ENCODE data around the gene TTC7B.

TTC7B gene

DNA sequence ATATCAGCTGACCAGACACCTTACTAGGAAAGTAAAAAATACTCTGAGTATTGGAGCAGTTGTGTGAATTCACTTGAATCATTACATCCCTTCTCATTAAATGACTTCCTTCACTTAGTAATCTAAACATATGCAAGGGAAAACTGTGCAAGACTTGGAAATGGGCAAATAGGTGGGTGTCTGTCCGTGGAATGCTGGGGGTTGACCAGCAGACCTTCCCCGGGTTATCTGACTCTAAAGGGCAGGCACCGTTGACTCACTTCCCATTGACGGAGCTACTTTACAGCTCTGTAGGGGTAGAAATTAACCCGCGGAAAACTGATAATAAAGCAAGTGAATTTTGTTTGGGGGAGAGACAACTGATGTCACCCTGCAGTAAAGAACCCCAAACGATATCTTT is 199.3 kb downstream of the TTC7B start:
- DNase-seq (ENCODE audit: low spot score) = no peak

DNA sequence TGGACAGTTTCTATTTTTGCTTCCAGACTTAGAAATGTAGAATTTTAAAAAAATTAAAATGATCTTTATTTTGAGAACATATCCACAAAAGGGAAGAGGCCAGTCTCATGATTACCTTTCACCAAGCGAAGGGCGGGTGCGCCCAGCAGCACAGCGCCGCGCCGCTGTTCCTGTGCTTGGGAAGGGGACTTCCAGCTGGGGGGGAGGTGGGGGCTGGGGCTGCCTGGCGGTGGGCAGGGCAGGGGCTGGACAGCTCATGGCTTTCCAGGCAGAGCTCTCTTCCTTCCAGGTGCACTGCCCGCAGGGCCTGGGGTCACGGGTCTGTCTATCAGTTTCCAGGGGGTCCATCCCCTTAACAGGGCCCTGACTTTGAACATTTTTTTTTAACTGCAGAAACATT is 199.9 kb downstream of the TTC7B start:
- DNase-seq (ENCODE audit: low spot score) = no peak

DNA sequence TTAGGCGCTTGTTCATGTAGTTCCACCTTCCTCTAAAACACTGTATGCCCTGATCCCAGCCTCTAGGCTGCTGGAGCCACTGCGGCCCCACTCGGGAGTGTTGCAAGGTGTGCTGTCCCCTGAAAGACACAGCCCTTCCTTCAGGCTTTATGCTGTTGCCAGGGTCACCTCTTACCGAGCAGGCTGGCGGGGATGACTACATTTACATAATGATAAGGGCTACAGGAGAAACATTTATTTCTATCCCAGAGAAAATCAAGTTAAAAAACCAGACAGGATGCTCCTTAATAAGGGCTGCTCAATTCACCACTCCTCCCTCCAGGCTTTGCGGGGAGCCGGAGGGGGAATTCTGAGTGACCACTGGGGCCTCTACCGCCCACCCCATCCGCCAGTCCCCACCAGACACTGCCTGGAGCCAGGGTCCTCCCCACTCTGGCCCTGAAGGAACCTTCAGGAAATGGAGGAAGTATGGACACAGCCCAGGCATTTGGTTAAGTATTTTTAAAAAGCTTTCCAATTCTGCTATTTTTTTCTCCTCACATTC is 200.6 kb downstream of the TTC7B start:
- no peak for DNase-seq (ENCODE audit: low spot score)

DNA sequence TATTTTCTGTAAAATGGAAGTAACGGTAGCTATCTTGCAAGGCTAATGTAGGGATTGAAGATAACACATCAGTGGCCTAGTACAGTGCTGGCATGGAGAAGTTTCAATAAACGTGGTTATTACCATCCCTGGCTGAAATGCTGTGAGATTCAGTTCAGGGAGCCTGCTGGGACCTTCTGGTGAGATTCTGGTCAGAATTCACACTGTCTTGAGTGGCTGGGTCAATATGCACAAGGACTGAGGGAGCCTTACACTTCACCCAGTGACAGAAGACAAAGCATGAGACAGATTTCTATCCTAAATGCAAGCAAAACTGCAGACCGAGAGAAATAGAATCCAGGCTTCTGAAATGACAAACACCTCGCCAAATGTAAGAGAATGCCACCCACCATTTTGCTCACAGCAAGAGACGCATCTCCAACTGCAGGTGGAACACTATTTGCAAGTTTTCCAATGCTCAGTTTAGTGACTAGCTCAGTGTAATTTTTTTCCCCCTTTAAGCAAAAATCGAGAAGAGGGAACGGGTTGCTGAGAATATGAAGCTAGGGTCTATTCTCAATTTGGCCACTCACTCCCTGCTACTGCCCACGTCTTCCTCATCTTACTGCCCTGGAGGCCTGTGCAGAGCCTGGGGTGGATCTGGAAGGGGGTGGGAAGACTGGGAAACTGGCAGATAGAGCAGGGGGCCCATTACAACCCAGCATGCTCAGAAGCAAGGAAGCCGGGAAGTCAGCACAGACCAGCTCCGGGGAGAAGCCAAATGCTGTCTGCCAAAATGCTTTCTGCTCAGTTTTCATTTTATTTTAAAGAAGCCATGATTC is 201.3 kb downstream of the TTC7B start:
- DNase-seq (ENCODE audit: low spot score) = no peak

DNA sequence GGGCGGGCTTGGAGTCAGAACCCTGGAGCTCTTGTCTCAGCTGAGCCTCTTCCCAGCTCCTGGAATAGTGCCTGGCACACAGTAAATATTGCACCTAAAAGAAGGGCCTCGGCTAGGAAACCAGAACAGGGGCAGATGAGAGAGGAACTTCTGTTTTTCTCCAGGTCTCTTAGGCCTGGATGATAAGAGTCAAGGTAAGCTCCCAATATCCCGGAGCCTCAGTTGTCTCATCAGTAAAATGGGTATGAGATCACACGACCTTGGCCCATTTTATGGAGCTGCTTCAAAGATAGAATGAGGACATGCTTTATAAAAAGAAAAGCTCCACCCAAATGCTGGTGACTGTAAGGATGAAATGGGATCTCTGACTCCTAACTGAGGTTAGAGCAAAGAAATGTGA is 202.2 kb downstream of the TTC7B start:
- DNase-seq (ENCODE audit: low spot score) = no peak

DNA sequence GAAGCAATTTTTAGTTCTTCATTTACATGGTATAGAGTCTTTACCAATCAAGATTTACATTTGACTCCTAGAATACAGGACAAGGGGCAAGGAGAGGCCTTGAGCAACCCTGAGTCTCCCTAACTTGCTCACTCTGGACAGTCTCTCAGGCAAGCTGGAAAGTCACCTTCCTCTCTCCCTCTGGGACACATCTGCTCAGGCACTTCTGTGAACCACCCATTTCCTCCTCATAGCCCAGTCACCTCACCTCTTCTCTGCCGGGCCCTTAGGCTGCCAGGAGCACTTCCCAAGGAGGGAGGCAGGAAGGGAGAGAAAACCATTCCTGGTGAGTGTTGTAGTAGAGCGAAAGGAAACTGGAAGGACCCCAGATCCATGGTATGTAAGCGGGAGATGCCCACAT is 202.8 kb downstream of the TTC7B start:
- DNase-seq (ENCODE audit: low spot score) = no peak

DNA sequence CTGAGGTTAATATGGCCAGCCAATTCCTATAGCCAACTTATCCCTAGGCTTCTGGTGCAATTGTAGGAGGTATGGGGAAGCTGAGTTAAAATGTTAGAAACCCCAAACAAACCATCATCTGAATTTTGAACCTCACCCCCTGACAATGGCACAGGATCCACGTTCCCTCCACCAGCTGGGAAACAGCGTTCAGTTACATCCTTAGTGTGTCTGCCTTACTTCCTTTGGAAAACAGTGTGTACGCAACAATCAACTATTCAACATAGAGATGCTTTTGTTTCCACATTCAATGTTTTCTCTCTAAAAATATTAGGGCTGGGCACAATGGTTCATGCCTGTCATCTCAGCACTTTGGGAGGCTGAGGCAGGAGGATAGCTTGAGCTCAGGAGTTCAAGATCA is 203.4 kb downstream of the TTC7B start:
- no peak for DNase-seq (ENCODE audit: low spot score)

DNA sequence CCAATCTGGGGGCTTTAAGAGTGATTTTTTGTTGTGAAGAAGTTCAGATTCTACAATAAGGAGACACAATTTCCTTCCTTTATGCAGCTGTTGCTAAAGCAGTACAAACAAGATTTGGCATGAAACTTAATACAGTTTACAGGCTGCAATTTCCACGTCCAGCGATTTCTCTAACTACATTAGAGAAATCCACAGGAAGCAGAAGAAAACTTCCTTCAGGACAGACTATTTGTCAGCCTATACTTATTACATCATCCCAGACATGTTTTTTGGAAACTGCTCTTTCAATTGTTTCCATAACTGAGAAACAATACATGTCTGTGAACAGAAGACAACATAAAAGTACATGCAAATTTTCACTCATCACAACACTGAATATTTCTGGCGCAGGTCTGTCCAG is 204.3 kb downstream of the TTC7B start:
- no peak for DNase-seq (ENCODE audit: low spot score)

DNA sequence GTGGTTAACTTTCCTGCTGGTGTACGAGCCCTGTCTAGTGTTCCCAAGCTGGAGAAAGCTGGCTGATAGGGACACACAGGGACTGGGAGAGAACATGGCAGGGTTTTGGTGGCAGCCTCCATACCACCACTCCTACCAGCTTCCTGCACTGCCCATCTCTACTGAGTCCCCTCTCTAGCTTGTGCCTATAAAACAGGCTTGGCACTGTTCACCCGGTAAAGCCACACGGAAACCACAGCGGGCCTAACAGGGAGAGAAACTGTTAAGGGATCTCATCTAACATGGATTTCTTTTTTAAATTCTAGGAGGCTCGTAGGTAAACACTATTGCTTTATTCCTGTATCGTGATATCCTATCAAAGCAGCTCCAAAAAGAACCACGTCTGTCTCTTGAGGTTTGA is 204.7 kb downstream of the TTC7B start:
- DNase-seq (ENCODE audit: low spot score) = no peak

DNA sequence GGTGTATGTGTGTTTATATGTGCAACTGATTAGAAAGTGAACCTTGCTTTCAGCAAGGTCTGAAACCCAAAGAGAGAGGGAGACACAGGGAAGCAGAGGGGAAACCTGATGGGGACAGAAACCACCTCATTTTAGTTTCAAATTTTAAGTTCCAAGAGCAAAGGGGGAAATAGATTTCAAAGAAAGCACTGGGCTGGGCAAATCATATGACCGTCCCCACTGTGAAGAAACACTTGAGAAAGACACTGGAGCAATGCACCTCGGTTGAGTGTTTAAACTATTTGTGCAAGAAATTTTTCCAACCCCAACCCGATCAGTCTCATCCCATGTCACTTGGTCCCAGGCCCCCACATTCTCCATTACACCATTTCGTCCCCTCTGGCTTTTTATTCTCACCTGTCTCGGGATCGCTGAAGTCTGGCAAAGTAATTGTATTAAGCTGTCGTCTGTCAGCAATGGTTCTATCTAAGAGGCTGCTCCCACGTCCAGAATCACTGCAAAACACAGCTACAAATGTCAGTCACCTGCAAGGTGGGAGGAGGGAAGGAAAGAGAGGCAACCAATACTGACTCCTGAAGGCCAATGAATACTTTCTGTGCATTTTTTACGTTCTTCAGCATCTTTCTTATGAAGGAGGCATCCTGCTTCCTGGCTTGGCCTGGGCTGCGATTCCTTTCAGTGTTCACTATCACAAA is 205.7 kb downstream of the TTC7B start:
- no peak for DNase-seq (ENCODE audit: low spot score)

DNA sequence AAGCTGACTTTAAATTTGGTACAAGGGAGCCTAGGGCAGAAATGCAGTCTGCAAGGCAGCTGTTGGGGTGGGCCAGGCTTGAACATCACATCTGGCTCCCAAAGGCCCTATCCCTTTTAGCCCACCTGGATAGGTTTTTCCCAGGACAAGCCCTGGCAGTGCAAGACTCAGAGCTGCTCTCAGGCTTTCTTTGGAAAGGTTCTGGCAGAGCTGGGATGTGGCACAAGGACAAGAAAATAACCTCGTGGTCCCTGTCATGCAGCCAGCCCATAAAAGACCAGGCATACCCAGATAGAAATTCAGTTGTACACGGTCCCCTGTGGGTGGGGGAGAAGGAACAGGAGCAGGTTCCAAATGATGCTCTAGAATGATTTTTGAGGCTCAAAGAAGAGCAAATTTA is 206.9 kb downstream of the TTC7B start:
- DNase-seq (ENCODE audit: low spot score) = no peak

DNA sequence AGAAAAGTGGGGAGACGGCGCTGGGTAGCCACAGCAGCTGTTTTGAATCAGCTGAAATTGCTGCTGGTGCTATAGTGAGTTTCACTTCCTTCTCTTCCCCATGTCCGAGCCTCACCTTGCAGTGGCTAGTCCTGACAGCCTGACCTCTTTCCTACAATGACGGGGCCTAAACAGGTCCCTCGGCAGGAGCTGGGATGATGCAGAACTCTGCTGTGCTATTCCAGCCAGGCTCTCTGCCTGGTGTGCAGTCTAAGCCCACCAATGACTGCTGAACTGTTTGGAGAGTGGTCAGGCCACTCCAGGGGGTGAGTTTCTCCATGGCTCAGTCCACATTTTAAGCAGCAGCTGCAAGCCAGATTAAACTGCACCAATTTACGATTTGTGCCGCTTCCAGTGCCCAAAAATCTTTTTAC is 207.3 kb downstream of the TTC7B start:
- no peak for DNase-seq (ENCODE audit: low spot score)

DNA sequence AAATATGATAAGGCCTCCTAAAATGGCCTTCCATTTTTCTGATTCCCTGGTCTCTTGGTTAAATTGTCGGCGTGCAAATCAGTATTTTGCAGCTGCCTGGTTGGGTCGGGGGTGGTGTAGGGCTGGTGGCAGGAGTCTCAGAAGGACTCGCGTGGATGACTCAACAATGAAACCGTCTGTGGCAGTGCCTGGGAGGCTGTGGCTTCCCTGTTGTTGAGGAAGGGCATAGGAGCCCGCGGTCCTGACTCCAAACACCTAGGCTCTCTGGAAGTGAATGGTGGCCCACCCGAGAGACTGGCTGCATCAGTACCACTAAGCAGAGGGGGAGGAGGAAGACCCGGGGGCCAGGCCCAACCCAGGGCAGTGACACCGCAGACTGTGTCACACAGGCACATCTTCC is 207.9 kb downstream of the TTC7B start:
- no peak for DNase-seq (ENCODE audit: low spot score)

DNA sequence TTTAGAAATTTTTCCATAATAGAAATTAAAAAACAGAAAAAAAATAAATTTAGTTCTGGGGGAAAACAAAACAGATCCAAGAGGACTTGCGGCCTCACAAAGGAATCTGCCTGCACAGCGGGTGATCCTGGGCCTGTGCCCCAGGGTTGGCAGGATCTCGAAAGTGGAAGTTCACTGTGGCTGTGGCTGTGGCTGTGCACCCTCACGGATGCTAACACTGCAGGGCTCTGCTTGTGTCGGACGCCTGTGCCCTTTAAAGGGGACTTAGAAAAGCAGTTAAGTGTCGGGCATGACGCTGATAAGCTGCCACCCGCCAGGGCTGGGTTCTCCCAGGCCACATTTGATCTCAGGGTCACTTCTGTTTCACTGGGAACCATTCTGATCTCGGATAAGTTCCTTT is 209.1 kb downstream of the TTC7B start:
- DNase-seq (ENCODE audit: low spot score) = no peak

DNA sequence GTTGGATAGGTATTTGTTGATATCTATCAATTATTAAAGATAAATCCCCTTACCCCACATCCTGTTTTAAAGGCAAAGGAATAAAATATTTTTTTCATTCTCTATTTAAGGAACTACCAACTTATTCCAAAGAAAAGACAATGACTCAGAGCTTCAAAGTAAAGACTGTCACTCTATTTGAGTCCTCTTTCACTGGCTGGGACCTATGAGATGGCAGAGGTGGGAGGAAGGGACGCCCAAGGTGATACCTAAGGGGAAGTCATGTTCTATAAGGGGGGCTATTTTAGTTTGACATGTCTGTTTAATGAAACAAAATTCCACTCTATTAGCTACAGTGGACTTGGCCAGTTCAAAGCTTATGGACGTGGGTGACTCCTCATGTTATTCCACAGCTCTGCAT is 209.8 kb downstream of the TTC7B start:
- no peak for DNase-seq (ENCODE audit: low spot score)

DNA sequence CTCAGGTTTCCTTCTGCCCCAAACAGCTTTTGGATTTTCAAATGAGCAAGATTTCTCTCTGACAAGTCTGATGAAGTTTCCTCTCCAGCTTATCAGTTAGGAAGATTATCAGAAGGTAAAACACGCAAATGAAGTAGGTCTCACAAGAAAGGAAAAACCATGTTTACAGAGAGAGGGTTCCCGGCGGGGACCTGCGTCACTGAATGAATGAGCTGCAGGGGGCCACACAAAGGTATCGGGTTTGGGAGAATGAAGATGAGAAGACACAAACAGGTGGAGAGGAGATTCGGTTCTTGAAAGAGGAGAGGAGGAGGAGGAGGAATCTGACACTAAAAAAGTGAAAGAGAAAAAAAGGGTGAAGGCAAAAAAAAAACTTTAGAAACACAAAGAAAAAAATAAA is 210.8 kb downstream of the TTC7B start:
- DNase-seq (ENCODE audit: low spot score) = no peak

DNA sequence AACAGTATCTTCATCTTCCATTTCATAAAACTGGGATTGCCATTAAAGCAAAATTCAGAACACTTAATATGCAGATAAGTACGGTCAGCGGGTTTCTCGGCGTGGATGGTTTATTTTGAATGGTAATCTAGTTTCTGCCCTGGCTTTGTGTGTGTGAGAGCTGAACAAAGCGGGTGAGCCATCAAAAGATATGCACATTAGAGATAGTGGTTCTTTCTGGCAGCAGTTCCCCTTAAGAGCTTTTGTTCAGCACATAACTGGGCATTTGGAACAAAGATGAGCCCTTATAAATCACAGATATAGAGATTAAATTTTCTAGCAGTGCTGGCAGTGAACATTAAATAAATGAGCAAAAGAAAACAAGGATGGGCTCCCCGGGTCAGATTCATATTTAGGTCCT is 211.9 kb downstream of the TTC7B start:
- no peak for DNase-seq (ENCODE audit: low spot score)

DNA sequence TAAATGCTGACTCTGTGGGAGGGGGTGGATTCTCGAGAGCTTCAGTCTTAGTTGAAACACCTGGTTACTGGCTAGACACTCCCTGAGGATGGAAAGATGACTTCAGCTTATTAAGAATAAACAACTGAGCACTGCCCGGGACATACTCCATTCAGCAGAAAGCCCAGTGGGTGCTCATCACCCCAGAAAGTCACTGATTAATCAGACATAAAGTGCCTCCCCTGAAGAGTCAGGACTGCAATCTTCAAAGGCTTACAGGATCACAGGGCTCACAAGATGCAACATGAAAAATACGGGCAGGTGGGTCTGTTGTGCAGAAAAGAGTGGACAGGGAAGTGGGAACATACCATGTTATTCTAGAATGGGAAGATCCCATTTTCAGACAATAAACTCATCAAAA is 212.4 kb downstream of the TTC7B start:
- no peak for DNase-seq (ENCODE audit: low spot score)

DNA sequence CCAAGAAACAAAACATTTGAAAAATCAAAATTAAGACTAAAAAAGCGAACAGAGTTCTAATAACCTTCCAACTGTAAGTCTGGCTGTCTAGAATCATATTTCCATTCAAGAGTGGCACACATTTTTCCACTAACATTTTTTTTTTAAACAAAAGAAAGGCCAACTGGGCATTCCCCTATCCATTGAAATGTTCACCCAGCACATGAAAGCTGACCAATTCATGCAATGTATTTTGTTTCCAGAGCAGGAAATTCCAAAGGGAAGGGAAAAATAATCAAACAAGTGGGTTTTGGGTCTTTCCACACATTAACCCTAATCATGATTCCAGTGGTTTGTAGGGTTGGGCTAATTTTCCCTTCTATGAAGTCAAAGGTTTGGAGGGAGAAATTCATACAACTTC is 212.9 kb downstream of the TTC7B start:
- no peak for DNase-seq (ENCODE audit: low spot score)

DNA sequence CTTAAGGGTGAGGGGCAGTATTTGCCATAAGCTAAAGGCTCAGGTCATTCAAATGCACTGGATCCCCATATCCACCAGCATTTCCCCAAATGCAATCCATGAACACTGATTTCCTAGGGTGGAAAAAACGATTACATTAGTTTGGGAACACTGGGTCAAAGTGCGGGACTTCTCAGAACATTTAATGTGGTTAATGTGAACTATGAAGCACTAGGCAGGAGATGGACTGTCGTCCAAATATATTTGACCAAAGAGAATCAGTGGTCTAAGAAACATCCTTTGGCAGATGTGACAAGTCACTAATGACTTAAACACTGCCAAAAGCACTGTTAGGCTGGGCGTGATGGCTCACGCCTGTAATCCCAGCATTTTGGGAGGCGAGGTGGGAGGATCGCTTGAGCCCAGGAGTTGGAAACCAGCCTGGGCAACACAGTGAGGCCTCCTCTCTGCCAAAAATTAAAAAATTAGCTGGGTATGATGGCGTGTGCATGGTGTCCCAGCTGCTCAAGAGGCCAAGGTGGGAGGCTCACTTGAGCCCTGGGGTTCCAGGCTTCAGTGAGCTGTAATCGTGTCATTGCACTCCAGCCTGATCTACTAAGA is 214.0 kb downstream of the TTC7B start:
- DNase-seq (ENCODE audit: low spot score) = no peak

DNA sequence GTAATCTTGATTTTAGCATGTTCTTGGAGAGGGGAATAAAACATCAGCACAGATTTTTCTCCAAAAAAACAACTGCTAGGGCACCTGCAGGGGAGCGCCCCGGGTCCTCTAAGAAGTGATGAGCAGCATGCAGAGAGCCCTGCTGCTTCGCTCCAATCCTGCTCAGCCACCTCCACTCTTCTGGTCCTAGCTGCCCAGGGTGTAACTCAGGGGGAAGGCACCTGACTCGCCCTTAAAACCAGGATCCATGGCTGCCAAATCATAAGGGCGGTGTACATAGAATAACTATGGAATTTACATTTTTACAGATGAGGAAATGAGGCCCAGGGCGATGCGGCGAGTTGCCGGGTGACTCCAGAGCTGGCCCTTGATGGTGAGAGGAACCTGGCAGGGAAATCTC is 214.7 kb downstream of the TTC7B start:
- DNase-seq (ENCODE audit: low spot score) = no peak

DNA sequence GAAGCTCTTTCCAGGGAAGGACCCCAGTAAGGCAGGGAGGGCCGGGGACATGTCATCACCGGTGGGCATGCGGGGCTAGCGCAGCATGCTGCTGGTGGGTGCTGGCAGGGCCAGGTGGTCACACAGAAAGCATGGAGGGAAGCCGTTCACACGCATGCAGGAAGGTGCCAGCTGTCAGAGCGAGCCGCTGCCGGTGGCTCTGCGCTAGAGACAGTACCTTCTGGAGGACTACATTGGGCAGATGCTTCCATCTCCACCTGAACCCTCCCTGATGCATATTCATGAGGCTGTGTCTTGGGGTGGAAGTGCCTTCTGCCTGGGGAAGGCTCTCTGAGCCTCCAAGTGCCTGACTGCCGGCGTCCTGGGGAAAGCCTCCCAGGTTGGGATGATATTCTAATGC is 215.6 kb downstream of the TTC7B start:
- DNase-seq (ENCODE audit: low spot score) = no peak

All from GM03348 (cell line).